Measurements from ENCODE around the gene UBAP1L.
"Not testable (repeated sequence)": the region's sequence is repeated elsewhere in the genome, so short reads cannot be mapped to it uniquely, and the experiment has no call there.

UBAP1L gene

DNA sequence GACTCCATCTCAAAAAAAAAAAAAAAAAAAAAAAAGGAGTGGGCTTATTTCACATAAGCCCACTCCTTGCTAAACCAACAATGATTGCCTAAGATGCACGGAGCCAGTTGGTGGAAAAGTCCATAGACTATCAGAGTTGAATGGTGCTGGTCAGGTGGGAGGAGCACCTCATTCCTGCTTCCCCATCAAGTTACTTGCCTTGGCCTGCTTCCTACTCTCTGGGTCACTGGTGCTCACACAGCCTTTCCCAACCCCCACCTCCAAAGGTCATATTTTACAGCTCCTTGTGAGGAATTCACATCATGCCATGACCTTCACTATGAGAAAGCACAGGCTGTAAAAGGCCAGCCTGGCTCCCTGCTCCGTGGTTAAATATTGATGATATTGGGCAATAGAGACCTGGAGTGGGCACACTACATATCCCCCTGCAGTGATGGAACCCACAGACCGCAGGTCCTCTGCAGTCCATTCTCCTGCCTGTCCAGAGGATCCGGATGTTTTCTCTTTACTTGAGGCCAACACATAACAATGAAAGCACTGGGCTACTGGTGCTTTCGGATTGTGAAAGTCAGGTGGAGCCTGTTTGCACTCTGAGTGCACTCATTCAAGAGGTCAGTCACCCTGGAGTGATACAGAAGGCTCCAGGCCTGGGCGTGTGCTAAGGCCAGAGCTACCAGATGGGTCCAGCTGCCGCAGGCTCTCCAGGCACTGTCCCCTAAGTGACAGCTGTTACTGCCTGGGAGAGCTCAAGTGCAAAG lies 70.1 kb downstream of the UBAP1L start, which contains the start of gene SLC51B:
SLC51B (plus strand) TSS at position 664 of the 758 bp plus-strand sequence. CDS start 4,618 bp downstream, outside the sequence.
- no peak for DNase-seq (ENCODE audit: low read depth in 1 of 2, low spot score in 1 of 2)

GRCh38 chr15:65044218-65044617 lies 70.8 kb downstream of the UBAP1L start:
- DNase-seq (ENCODE audit: low read depth in 1 of 2, low spot score in 1 of 2), result not testable (repeated sequence)

- no peak for DNase-seq (ENCODE audit: low read depth in 1 of 2, low spot score in 1 of 2)
These were observed 72.1 kb downstream of the UBAP1L start for GRCh38 chr15:65042776-65043327.

All from activated CD4-positive, alpha-beta T cell treated with anti-CD3 and anti-CD28 coated beads, Interleukin-2, amount 50 U/mL, for 24 hours (primary cell).